ENCODE results near the gene TRIM38.

DNA sequence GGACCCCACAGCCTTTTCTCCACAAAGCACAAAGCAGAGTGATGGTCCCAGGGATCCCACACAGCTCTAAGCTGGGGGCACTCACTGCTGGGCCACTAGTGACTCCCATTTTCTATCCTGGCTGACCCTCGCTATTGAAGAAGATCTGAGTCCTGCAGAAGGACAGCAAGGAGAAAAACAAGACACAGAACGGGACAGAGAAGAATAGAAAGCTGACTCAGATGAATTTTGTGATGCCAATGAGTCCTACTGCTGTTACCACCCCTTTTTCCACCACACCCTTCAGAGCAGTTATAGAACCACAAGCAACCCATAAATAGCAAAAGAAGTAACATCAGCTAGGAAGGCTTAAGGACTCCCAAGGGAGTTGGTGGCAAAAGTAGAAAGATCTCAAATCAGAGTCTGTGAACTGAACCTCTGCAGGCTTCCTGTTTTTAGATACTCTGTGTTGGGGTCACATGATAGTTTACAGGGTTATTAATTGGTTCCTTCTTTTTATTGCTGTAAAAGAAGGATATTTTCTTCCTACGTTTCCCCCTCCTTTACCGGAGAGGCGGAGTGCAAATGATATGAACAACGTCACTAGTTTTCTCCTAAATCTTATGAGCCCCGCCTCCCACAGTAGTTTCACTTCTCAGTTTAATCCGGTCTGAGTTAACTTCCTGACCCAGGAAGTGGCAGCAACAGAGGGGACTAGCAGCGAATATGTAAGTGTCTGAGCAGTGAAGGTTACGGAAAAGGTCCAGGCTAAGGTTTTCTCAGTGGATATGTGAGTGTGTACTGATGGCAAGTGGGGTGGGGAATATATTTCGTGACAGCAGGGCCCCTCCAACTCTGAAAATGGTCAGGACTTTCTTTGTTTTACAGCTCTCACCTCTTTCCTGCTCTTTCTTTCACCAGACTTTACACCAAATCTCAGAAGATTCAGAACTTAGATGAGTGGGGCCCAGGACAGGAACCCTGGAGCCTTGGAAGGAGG, at the start of gene TRIM38:
- TF ChIP-seq, protein P1, sequence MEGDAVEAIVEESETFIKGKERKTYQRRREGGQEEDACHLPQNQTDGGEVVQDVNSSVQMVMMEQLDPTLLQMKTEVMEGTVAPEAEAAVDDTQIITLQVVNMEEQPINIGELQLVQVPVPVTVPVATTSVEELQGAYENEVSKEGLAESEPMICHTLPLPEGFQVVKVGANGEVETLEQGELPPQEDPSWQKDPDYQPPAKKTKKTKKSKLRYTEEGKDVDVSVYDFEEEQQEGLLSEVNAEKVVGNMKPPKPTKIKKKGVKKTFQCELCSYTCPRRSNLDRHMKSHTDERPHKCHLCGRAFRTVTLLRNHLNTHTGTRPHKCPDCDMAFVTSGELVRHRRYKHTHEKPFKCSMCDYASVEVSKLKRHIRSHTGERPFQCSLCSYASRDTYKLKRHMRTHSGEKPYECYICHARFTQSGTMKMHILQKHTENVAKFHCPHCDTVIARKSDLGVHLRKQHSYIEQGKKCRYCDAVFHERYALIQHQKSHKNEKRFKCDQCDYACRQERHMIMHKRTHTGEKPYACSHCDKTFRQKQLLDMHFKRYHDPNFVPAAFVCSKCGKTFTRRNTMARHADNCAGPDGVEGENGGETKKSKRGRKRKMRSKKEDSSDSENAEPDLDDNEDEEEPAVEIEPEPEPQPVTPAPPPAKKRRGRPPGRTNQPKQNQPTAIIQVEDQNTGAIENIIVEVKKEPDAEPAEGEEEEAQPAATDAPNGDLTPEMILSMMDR (IDR thresholded peaks at IDR 0.05; ENCODE audit: insufficient read depth, low read length), result no peak
- peak; percentile 73 for TF ChIP-seq POLR2AphosphoS5 (IDR thresholded peaks at IDR 0.05; ENCODE audit: low read depth)
- TF ChIP-seq, protein P2, sequence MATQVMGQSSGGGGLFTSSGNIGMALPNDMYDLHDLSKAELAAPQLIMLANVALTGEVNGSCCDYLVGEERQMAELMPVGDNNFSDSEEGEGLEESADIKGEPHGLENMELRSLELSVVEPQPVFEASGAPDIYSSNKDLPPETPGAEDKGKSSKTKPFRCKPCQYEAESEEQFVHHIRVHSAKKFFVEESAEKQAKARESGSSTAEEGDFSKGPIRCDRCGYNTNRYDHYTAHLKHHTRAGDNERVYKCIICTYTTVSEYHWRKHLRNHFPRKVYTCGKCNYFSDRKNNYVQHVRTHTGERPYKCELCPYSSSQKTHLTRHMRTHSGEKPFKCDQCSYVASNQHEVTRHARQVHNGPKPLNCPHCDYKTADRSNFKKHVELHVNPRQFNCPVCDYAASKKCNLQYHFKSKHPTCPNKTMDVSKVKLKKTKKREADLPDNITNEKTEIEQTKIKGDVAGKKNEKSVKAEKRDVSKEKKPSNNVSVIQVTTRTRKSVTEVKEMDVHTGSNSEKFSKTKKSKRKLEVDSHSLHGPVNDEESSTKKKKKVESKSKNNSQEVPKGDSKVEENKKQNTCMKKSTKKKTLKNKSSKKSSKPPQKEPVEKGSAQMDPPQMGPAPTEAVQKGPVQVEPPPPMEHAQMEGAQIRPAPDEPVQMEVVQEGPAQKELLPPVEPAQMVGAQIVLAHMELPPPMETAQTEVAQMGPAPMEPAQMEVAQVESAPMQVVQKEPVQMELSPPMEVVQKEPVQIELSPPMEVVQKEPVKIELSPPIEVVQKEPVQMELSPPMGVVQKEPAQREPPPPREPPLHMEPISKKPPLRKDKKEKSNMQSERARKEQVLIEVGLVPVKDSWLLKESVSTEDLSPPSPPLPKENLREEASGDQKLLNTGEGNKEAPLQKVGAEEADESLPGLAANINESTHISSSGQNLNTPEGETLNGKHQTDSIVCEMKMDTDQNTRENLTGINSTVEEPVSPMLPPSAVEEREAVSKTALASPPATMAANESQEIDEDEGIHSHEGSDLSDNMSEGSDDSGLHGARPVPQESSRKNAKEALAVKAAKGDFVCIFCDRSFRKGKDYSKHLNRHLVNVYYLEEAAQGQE (IDR thresholded peaks at IDR 0.05; ENCODE audit: insufficient replicate concordance, low read depth), result peak; percentile 36
- TF ChIP-seq SPI1 (IDR thresholded peaks at IDR 0.05; ENCODE audit: borderline replicate concordance, low read depth), result peak; percentile 88
